Left renal cortex interstitium (tissue), 4 donors: ENCODE results near the gene RFX2. TPM values are rescaled to one million over a fixed set of nuclear protein-coding genes. Genes with fewer than 3 reads are reported as not detected.

Experiments
- DNase-seq, 4 donors: peaks; one replicate each; pipeline ENCODE4 v3.0.0-alpha.2; 2013; ENCODE audit warnings: low read depth in 4 of 4, low spot score in 2 of 4, missing footprints in 1 of 4
- polyA plus RNA-seq, 4 donors: library from polyadenylated mRNA; unstranded; fragments of 120-200 nt; gene quantifications; one replicate each; pipeline ENCODE4 v1.2.1, GENCODE V29; 2013; ENCODE audit not compliant: insufficient read length in 4 of 4

Gene RFX2
- polyA plus RNA-seq, 4 donors = 6.7 to 11.1 (median 8.8) TPM

- DNase-seq = no peak
These were observed 161.3 kb downstream of the RFX2 start for GRCh38 chr19:5948752-5949564.

DNA sequence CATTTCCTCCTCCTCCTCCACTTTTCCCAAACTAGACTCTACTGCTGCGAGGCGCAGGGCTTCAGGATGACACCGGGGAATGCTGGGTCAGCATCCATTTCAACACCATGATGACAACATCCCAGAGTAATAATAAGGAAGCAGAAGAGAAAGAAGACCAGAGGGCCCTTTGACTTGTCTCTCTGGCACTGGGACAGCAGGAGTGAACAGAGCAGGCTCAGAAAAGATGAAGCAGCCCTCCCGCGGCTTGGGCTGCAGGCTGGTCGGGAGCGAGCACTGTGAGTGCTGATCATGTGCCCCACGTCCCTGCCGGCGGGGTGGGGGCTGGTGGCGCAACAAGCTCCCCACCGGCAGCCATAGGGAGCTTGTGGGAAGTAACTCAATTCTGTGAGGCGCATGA, 162.9 kb downstream of the RFX2 start:
- no peak for DNase-seq

DNA sequence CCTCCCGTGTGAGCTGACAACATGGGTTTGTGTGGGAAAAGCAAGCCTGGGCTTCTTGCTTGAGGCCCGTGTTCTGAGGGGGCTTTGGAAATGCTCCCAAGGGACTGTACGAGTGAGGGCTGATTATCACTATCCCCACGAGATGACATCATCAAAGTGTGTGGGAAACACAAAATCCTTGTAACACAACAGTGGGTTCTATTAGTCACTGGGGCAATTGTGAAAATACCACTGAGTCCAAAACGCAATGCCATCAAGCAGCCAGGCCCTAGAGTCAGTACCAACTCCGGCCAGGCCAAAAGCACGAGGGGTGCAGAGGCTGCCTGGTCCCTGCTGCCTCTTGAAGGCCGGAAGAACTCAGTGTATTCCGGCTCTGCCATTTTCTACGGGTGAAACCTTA, 166.7 kb downstream of the RFX2 start:
- no peak for DNase-seq

Other genes starting within 250 kb of the RFX2 start
- under 1 TPM in 1 of 4 donors, not detected in 3; 0.06 TPM for gene FUT5, start 240.0 kb downstream of the RFX2 start, polyA plus RNA-seq
- 100 to 1,000 TPM; 132 to 235 (median 194) TPM for gene NDUFA11, start 206.7 kb downstream of the RFX2 start, polyA plus RNA-seq
- 10 to 100 TPM in 2 of 4 donors, 1 to 10 TPM in 2; 4.6 to 12.6 (median 7.9) TPM for gene VMAC, start 205.6 kb downstream of the RFX2 start, polyA plus RNA-seq
- gene CAPS, start 196.2 kb downstream of the RFX2 start, polyA plus RNA-seq = 10 to 100 TPM; 27.7 to 54.3 (median 37.2) TPM
- gene RANBP3, start 132.4 kb downstream of the RFX2 start, polyA plus RNA-seq = 10 to 100 TPM; 67.7 to 73.7 (median 72.4) TPM
- gene ACSBG2, start 25.2 kb upstream of the RFX2 start, polyA plus RNA-seq = 1 to 10 TPM in 2 of 4 donors, under 1 TPM in 2; 0.54 to 2.7 (median 1.5) TPM
- gene MLLT1, start 169.5 kb upstream of the RFX2 start, polyA plus RNA-seq = 100 to 1,000 TPM in 2 of 4 donors, 10 to 100 TPM in 2; 71.5 to 125 (median 108) TPM
- under 1 TPM in 3 of 4 donors, not detected in 1; 0.10 to 0.24 (median 0.13) TPM for gene ACER1, start 223.1 kb upstream of the RFX2 start, polyA plus RNA-seq